Stimulated activated CD8-positive, alpha-beta memory T cell treated with anti-CD3 and anti-CD28 coated beads, Interleukin-7, amount 100 ng/mL, for 1 hour (primary cell): Measurements from ENCODE around the gene CLSTN2.

Experiments
- DNase-seq, 2 donors: peaks; one replicate each; pipeline ENCODE4 v3.0.0-alpha.2; 2020; ENCODE audit warnings: low read depth in 2 of 2

Gene CLSTN2

GRCh38 chr3:139935016-139935865, at the start of gene CLSTN2:
CLSTN2 (plus strand) TSS chr3:139935185.
- DNase-seq = no peak

- DNase-seq = no peak
Measured at GRCh38 chr3:139887431-139887830, 47.6 kb upstream of the CLSTN2 start.

- no peak for DNase-seq
Measured at GRCh38 chr3:139888561-139889140, 46.3 kb upstream of the CLSTN2 start.

- DNase-seq = no peak
Measured at GRCh38 chr3:139893267-139893962, 41.6 kb upstream of the CLSTN2 start.

- DNase-seq = no peak
Measured at GRCh38 chr3:139893963-139894642, 40.9 kb upstream of the CLSTN2 start.

- no peak for DNase-seq
Measured at GRCh38 chr3:139894643-139894989, 40.4 kb upstream of the CLSTN2 start.

GRCh38 chr3:139897759-139898158, 37.2 kb upstream of the CLSTN2 start:
- DNase-seq = no peak

- no peak for DNase-seq
Measured at GRCh38 chr3:139906418-139906817, 28.6 kb upstream of the CLSTN2 start.

GRCh38 chr3:139909811-139910210, 25.2 kb upstream of the CLSTN2 start:
- no peak for DNase-seq

- DNase-seq = no peak
Measured at GRCh38 chr3:139916271-139916670, 18.7 kb upstream of the CLSTN2 start.

GRCh38 chr3:139917226-139917785, 17.7 kb upstream of the CLSTN2 start:
- no peak for DNase-seq

GRCh38 chr3:139928708-139929505, 6.1 kb upstream of the CLSTN2 start:
- DNase-seq = no peak

GRCh38 chr3:139930211-139930610, 4.8 kb upstream of the CLSTN2 start:
- no peak for DNase-seq

GRCh38 chr3:139933766-139934165, 1.2 kb upstream of the CLSTN2 start:
- DNase-seq = no peak

- no peak for DNase-seq
Measured at GRCh38 chr3:139934613-139935015, 371 bp upstream of the CLSTN2 start.

- no peak for DNase-seq
Measured at GRCh38 chr3:139935866-139936817, 1.2 kb downstream of the CLSTN2 start.

GRCh38 chr3:139937674-139938279, 2.8 kb downstream of the CLSTN2 start:
- DNase-seq = no peak

- DNase-seq = no peak
Measured at GRCh38 chr3:139939681-139940190, 4.8 kb downstream of the CLSTN2 start.

GRCh38 chr3:139940622-139941021, 5.6 kb downstream of the CLSTN2 start:
- DNase-seq = no peak
